H1 (cell line): ENCODE measurements around the gene GPS2. TPM values are rescaled to one million over a fixed set of nuclear protein-coding genes. Genes with fewer than 3 reads are reported as not detected.
A peak's percentile ranks its signal among the peaks of the same experiment; 100 is the strongest.

ENCODE experiments used
- CTCF ChIA-PET: fragments of 300-600 bp; sonication (Branson Sonifier 250); formaldehyde crosslinking; loops from one replicate; lab custom pipeline; 2021; ENCODE audit not compliant: partially characterized antibody; lab: Charles Lee
- POLR2A ChIA-PET: fragments of 300-600 bp; sonication (Branson Sonifier 250); formaldehyde crosslinking; loops from one replicate; lab custom pipeline; 2021; ENCODE audit warnings: inconsistent platforms; ENCODE audit not compliant: partially characterized antibody; lab: Charles Lee
- DNase-seq, 2 experiments: peaks; one replicate each; pipeline versions ENCODE4 v3.0.0 to v3.0.0-alpha.2; 2010 to 2022; ENCODE audit warnings: low spot score in 2 of 2, low read depth in 1 of 2, mixed read lengths in 1 of 2
- FAIRE-seq: peaks from 2 replicates; lab custom pipeline; 2011; peaks lifted over from hg19 to GRCh38; lab: Jason Lieb, UNC
- H2AFZ ChIP-seq: 2 replicates; pipeline ENCODE4 v1.8.1; 2012; ENCODE audit warnings: low read length, inconsistent platforms
- H2AK5ac ChIP-seq: 2 replicates; pipeline ENCODE4 v1.6.1; 2013; ENCODE audit warnings: low read depth, low read length
- H2BK120ac ChIP-seq: replicated peaks from 2 replicates; pipeline ENCODE3; 2013; ENCODE audit warnings: low read depth, low read length, inconsistent platforms
- H2BK12ac ChIP-seq: 2 replicates; pipeline ENCODE4 v1.6.1; 2013; ENCODE audit warnings: low read depth, low read length
- H2BK15ac ChIP-seq: 2 replicates; pipeline ENCODE4 v1.6.1; 2013; ENCODE audit warnings: low read length
- H2BK20ac ChIP-seq: 2 replicates; pipeline ENCODE4 v1.6.1; 2013; ENCODE audit warnings: low read length
- H2BK5ac ChIP-seq: 2 replicates; pipeline ENCODE4 v1.6.1; 2013; ENCODE audit warnings: low read depth, low read length
- H3K14ac ChIP-seq: 2 replicates; pipeline ENCODE4 v1.6.1; 2013; ENCODE audit warnings: inconsistent platforms; ENCODE audit not compliant: insufficient read length
- H3K18ac ChIP-seq: 2 replicates; pipeline ENCODE4 v1.6.1; 2013; ENCODE audit warnings: low read length; ENCODE audit errors: extremely low read depth
- H3K23ac ChIP-seq: 2 replicates; pipeline ENCODE4 v1.6.1; 2013; ENCODE audit warnings: inconsistent platforms; ENCODE audit not compliant: insufficient read length
- H3K23me2 ChIP-seq: 2 replicates; pipeline ENCODE4 v1.6.1; 2013; ENCODE audit warnings: low read depth, low read length
- H3K27ac ChIP-seq: 2 replicates; pipeline ENCODE4 v1.6.1; 2011; ENCODE audit warnings: low read depth, low read length, inconsistent platforms
- H3K27me3 ChIP-seq, 4 experiments: replicated peaks in 1 of 4; 1 replicate in 1 of 4; 2 replicates in 3 of 4; pipeline versions ENCODE4 v1.6.1 to v1.8.1; 2011 to 2013; ENCODE audit warnings: low read length in 3 of 4, mild to moderate bottlenecking in 3 of 4, inconsistent platforms in 2 of 4, mixed read lengths in 2 of 4, moderate library complexity in 1 of 4; ENCODE audit not compliant: control insufficient read depth in 3 of 4, insufficient read depth in 3 of 4; ENCODE audit errors: extremely low read depth in 1 of 4
- H3K36me3 ChIP-seq, 4 experiments: 2 replicates each; pipeline versions ENCODE4 v1.6.1 to v1.8.1; 2011 to 2013; ENCODE audit warnings: mild to moderate bottlenecking in 4 of 4, low read length in 3 of 4, moderate library complexity in 2 of 4, control low read depth in 1 of 4, inconsistent platforms in 1 of 4; ENCODE audit not compliant: insufficient read depth in 4 of 4, control insufficient read depth in 2 of 4
- H3K4ac ChIP-seq: replicated peaks from 2 replicates; pipeline ENCODE3; 2013; ENCODE audit warnings: low read length, low read depth, mixed read lengths, inconsistent platforms; ENCODE audit not compliant: insufficient read length
- H3K4me1 ChIP-seq, 4 experiments: replicated peaks in 1 of 4; 1 replicate in 1 of 4; 2 replicates in 3 of 4; pipeline versions ENCODE4 v1.6.1 to v1.8.1; 2011 to 2013; ENCODE audit warnings: low read length in 3 of 4, inconsistent platforms in 2 of 4, mixed read lengths in 1 of 4; ENCODE audit not compliant: insufficient read depth in 4 of 4, control insufficient read depth in 3 of 4
- H3K4me2 ChIP-seq, 2 experiments: 2 replicates each; pipeline versions ENCODE4 v1.6.1 to v1.8.1; 2011 to 2013; ENCODE audit warnings: low read depth in 2 of 2, low read length in 2 of 2, control low read depth in 1 of 2, inconsistent platforms in 1 of 2, mild to moderate bottlenecking in 1 of 2; ENCODE audit not compliant: insufficient read depth in 1 of 2
- H3K4me3 ChIP-seq, 4 experiments: fragments of 200-600, 300-600 bp in 1 of 4; sonication (generic), shearing (Covaris generic), sonication (Bioruptor Twin) in 1 of 4; 2 replicates each; pipeline versions ENCODE4 v1.5.1 to v1.8.1; 2011 to 2016; ENCODE audit warnings: low read length in 4 of 4, low read depth in 3 of 4, control low read depth in 2 of 4, inconsistent platforms in 2 of 4, mild to moderate bottlenecking in 2 of 4, mixed read lengths in 1 of 4, moderate library complexity in 1 of 4; ENCODE audit not compliant: insufficient read depth in 2 of 4; ENCODE audit errors: extremely low read depth in 1 of 4
- H3K56ac ChIP-seq: replicated peaks from 2 replicates; pipeline ENCODE3; 2013; ENCODE audit warnings: low read depth, mild to moderate bottlenecking, mixed read lengths, low read length, inconsistent platforms; ENCODE audit not compliant: insufficient read length
- H3K79me1 ChIP-seq: 2 replicates; pipeline ENCODE4 v1.6.1; 2013; ENCODE audit warnings: low read depth, low read length, control low read depth
- H3K79me2 ChIP-seq, 2 experiments: 2 replicates each; pipeline versions ENCODE4 v1.6.1 to v1.8.1; 2012 to 2013; ENCODE audit warnings: low read length in 2 of 2, mild to moderate bottlenecking in 2 of 2, inconsistent platforms in 1 of 2; ENCODE audit not compliant: insufficient read depth in 2 of 2, control insufficient read depth in 1 of 2
- H3K9ac ChIP-seq, 4 experiments: replicated peaks in 1 of 4; 1 replicate in 1 of 4; 2 replicates in 3 of 4; pipeline versions ENCODE4 v1.6.1 to v1.8.1; 2011 to 2013; ENCODE audit warnings: low read depth in 3 of 4, low read length in 3 of 4, control low read depth in 2 of 4, mild to moderate bottlenecking in 2 of 4, moderate library complexity in 2 of 4, inconsistent platforms in 1 of 4; ENCODE audit errors: extremely low read depth in 1 of 4
- H3K9me3 ChIP-seq, 2 experiments: 2 replicates each; pipeline versions ENCODE4 v1.6.1 to v1.8.1; 2012 to 2013; ENCODE audit warnings: mild to moderate bottlenecking in 2 of 2, moderate library complexity in 2 of 2, control low read depth in 1 of 2, inconsistent platforms in 1 of 2, low read depth in 1 of 2, low read length in 1 of 2, mixed read lengths in 1 of 2; ENCODE audit not compliant: insufficient read depth in 2 of 2
- H4K20me1 ChIP-seq, 2 experiments: replicated peaks in 1 of 2; 2 replicates each; pipeline versions ENCODE3 to v1.8.1; 2011 to 2013; ENCODE audit warnings: inconsistent platforms in 2 of 2, low read length in 2 of 2, mild to moderate bottlenecking in 1 of 2; ENCODE audit not compliant: insufficient read depth in 2 of 2, control insufficient read depth in 1 of 2
- H4K5ac ChIP-seq: 2 replicates; pipeline ENCODE4 v1.6.1; 2013; ENCODE audit warnings: low read length, low read depth, mixed read lengths, inconsistent platforms; ENCODE audit not compliant: insufficient read length
- H4K8ac ChIP-seq: 2 replicates; pipeline ENCODE4 v1.8.0; 2013; ENCODE audit warnings: mild to moderate bottlenecking, moderate library complexity, low read length, inconsistent platforms; ENCODE audit not compliant: insufficient read depth; ENCODE audit errors: extremely low read depth
- H4K91ac ChIP-seq: replicated peaks from 2 replicates; pipeline ENCODE3; 2013; ENCODE audit warnings: low read length, mixed read lengths, inconsistent platforms; ENCODE audit not compliant: insufficient read length
- BRCA1 ChIP-seq: IDR thresholded peaks from 2 replicates; pipeline ENCODE4 v1.6.1; 2012; ENCODE audit warnings: low read depth, low read length, improper control_type of control experiment
- FOSL1 ChIP-seq: IDR thresholded peaks from 2 replicates; pipeline ENCODE4 v1.6.1; 2011; ENCODE audit warnings: mild to moderate bottlenecking, low read depth, low read length, moderate library complexity; ENCODE audit not compliant: insufficient read depth
- SIN3A ChIP-seq, 2 experiments: IDR thresholded peaks in 1 of 2; conservative IDR thresholded peaks in 1 of 2; 2 replicates each; pipeline ENCODE4 v1.6.1; 2011 to 2012; ENCODE audit warnings: low read length in 2 of 2, improper control_type of control experiment in 1 of 2, low read depth in 1 of 2, mild to moderate bottlenecking in 1 of 2
- WGBS, 2 experiments: shearing (Covaris generic) in 1 of 2; methylation state at CpG; one replicate each; pipeline versions ENCODE4 v1.1.6 to v1.1.7; 2013 to 2015; ENCODE audit warnings: low lambda C conversion rate in 2 of 2, mixed read lengths in 2 of 2, inconsistent platforms in 1 of 2, low coverage in 1 of 2, missing lambda C conversion rate in 1 of 2; ENCODE audit not compliant: insufficient replicate concordance in 2 of 2, insufficient coverage in 1 of 2, insufficient read length in 1 of 2; ENCODE audit errors: extremely low coverage in 1 of 2, missing lambda C conversion rate in 1 of 2; 5-methylcytosine and 5-hydroxymethylcytosine counted together
- polyA plus RNA-seq, 7 experiments: library from polyadenylated mRNA; depleted of rRNA in 3 of 7; stranded (reverse) in 5 of 7; unstranded in 2 of 7; fragments of >200 nt in 5 of 7; fragments of 200-250 nt in 2 of 7; gene quantifications; 1 replicate in 5 of 7; 2 replicates in 1 of 7; 4 replicates in 1 of 7; pipeline versions ENCODE4 v1.2.1 to v1.2.3, GENCODE V29; 2011 to 2013; ENCODE audit warnings: missing spikeins in 2 of 7, mixed read lengths in 2 of 7
- total RNA-seq: library from RNA; stranded (reverse); fragmentation: NEBNext Ultra II Directional; extraction: Animal tissue kit (Norgen Biotek cat#: 25700); gene quantifications from 2 replicates; pipeline ENCODE4 v1.2.1, GENCODE V29; 2021

GPS2 gene
- total and polyA plus RNA-seq, 2 of the 8 experiments (the other 6 are each of a cell fraction or from before 2014, with no cell fraction given), result 67.0 to 152 TPM

DNA sequence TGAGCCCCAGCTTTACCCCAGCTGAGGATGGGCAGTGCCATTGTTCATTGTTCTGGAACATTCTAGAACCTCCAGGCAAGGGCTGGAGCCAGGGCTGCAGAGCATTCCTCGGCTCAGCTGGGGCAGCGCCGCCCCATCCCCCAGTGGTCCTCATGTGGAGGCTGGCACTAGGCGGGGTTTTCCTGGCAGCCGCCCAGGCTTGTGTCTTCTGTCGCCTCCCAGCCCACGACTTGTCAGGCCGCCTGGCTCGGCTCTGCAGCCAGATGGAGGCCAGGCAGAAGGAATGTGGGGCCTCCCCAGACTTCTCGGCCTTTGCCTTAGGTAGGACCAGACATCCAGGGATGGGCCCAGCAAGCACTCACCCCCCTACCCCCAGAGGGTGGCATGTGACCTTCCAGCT is 39.9 kb upstream of the GPS2 start, which contains the start of gene TMEM95:
Gene TMEM95, plus strand, starts transcription at position 104 of the 400 bp plus-strand sequence. Its CDS starts 49 bp downstream, at position 153.
- Histone ChIP-seq H3K18ac (no peak within 1 kb of the TSS), H3K9me3 (no peaks in the 10 kb centered on the region), H3K4ac (peak within 1 kb of the TSS; percentile 65), H4K8ac (no peak within 1 kb of the TSS; the same call in 1 of the 2 replicates), H2BK120ac (no peak within 1 kb of the TSS), H2BK5ac (no peak within 1 kb of the TSS), H4K91ac (no peak within 1 kb of the TSS), H3K4me2 (no peak within 1 kb of the TSS; a peak in 1 of 4 replicates), H3K27ac (no peak within 1 kb of the TSS), H3K23ac (no peak within 1 kb of the TSS), H4K20me1 (no peaks in the 10 kb centered on the region), H3K23me2 (peaks cover 12% of the 10 kb centered on the region; the same call in 1 of the 2 replicates), H3K4me1 (peaks cover 0 to 13% (median 4%) of the 10 kb centered on the region in 4 experiments; a peak in 5 of 7 replicates), H3K4me3 (no peak within 1 kb of the TSS), H4K5ac (no peak within 1 kb of the TSS), H3K79me2 (no peaks in the 10 kb centered on the region), H3K27me3 (no peaks in the 10 kb centered on the region), H2BK12ac (peak within 1 kb of the TSS; percentile 60; the same call in 1 of the 2 replicates), H2AFZ (no peak within 1 kb of the TSS), H2BK20ac (no peak within 1 kb of the TSS), H2BK15ac (peak within 1 kb of the TSS; percentile 9; the same call in 1 of the 2 replicates), H3K56ac (no peak within 1 kb of the TSS), H3K79me1 (no peaks in the 10 kb centered on the region), H3K14ac (no peak within 1 kb of the TSS), H3K9ac (no peak within 1 kb of the TSS), H3K36me3 (no peaks in the 10 kb centered on the region), H2AK5ac (0 out of 2 replicates have a peak within 1 kb of the TSS, but pooled peaks have one; percentile 53)
- ChIA-PET CTCF (interaction anchor here (0.7 to 6.5 kb wide), 25 partner anchors 10 to 206 kb away, joined by 3 to 56 read pairs (median 9); partner anchors contain the start of genes ACAP1, CHRNB1, NEURL4 and SENP3), POLR2A (interaction anchor here (0.9 to 7.8 kb wide), 12 partner anchors 13 to 148 kb away, joined by 3 to 91 read pairs (median 5); partner anchors contain the start of genes FGF11, GPS2, NEURL4 and POLR2A)
- DNase-seq, result no peak
- no peak for FAIRE-seq
- WGBS, 2 experiments, result 82% methylated on average over 10 of the region's 10 CpGs; no CpG with 5 or more reads in 1 of the 2 experiments
- 0 out of 4 replicates have a peak, but pooled peaks of 1 of the 2 experiments have one; percentile 34 for TF ChIP-seq SIN3A (conservative IDR thresholded peaks at IDR 0.05 in 1 of 2, IDR thresholded peaks at IDR 0.05 in 1 of 2; ENCODE audit: low read depth in 1 of 2, low read length in 2 of 2)
- TF ChIP-seq FOSL1, result no peak
- no peak for TF ChIP-seq BRCA1
